Erythroblast (primary cell): ENCODE results near the gene FNDC3B.

Experiments
- GATA1 ChIP-seq: IDR thresholded peaks from 2 replicates; pipeline ENCODE4 v1.6.1; 2011; ENCODE audit warnings: low read depth, mild to moderate bottlenecking, control low read depth, low read length, moderate library complexity
- POLR2A ChIP-seq: IDR thresholded peaks from 2 replicates; pipeline ENCODE4 v1.6.1; 2011; ENCODE audit warnings: mild to moderate bottlenecking, low read length

- TF ChIP-seq POLR2A = no peak
- TF ChIP-seq GATA1 = no peak
These were observed 236.2 kb downstream of the FNDC3B start for GRCh38 chr3:172275586-172275985.
